GM23248 (cell line): ENCODE data around the gene SPAG17.

Source experiments
- EZH2 ChIP-seq: fragments of 200-600 bp; sonication (generic); IDR thresholded peaks from 2 replicates; pipeline ENCODE4 v1.6.1; 2018; ENCODE audit warnings: antibody characterized with exemption, mild to moderate bottlenecking; ENCODE audit not compliant: insufficient read depth, poor library complexity, severe bottlenecking
- EZH2phosphoT487 ChIP-seq: fragments of 200-600 bp; sonication (generic); IDR thresholded peaks from 2 replicates; pipeline ENCODE4 v1.6.1; 2018; ENCODE audit warnings: antibody characterized with exemption, moderate library complexity, mild to moderate bottlenecking, low read depth; ENCODE audit not compliant: insufficient read depth

DNA sequence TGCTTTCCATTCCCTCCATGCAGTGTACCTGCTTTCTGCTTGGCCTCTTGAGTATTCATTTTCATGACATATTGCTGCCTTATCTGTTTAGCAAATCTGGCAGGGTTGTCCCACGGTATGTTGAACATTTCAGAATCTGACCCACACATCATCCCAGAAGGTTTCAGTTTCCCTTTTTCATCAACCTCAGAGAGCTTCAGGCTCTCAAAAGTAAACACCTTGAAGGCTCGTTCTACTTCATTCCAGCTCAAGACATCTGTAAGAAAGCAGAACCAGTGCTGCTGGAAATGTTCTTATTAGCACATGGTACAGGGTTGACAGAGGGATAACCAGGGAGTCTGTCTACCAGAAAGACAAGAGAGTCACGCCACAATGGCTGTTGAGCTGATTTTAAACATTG is 103.6 kb downstream of the SPAG17 start:
- TF ChIP-seq EZH2phosphoT487 = no peak
- TF ChIP-seq EZH2 = no peak
